A673 (cell line): ENCODE data around the gene RCC1.

Experiments used
- EZH2 ChIP-seq: fragments of 200-600 bp; sonication (generic); IDR thresholded peaks from 2 replicates; pipeline ENCODE4 v1.6.1; 2017; ENCODE audit warnings: borderline replicate concordance, low read depth, mild to moderate bottlenecking, mixed read lengths, antibody characterized with exemption, low read length; ENCODE audit not compliant: poor library complexity, severe bottlenecking
- TF ChIP-seq, protein P1 (sequence below): fragments of 300-800, 200-600 bp; sonication (generic); conservative IDR thresholded peaks from 2 replicates; pipeline ENCODE4 v1.5.1; 2017; ENCODE audit warnings: low read depth, mild to moderate bottlenecking, antibody characterized with exemption, low read length, moderate library complexity, mixed read lengths

DNA sequence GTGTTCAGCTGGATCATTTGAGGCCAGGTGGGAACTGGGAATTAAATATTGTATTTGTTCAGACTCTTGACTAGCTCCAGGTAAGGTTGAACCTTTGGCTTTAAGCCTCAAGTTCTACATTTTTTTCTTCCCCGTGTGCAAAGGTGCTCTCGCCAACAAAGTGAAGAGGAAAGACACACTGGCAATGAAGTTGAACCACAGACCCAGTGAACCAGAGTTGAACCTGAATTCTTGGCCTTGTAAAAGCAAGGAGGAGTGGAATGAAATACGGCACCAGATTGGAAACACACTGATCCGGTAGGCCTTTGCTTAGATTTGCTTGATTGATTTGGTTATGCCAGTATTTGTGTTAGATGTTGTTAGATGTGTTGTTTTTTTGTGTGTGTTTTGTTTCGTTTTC is 25.5 kb upstream of the RCC1 start:
- TF ChIP-seq, protein P1, sequence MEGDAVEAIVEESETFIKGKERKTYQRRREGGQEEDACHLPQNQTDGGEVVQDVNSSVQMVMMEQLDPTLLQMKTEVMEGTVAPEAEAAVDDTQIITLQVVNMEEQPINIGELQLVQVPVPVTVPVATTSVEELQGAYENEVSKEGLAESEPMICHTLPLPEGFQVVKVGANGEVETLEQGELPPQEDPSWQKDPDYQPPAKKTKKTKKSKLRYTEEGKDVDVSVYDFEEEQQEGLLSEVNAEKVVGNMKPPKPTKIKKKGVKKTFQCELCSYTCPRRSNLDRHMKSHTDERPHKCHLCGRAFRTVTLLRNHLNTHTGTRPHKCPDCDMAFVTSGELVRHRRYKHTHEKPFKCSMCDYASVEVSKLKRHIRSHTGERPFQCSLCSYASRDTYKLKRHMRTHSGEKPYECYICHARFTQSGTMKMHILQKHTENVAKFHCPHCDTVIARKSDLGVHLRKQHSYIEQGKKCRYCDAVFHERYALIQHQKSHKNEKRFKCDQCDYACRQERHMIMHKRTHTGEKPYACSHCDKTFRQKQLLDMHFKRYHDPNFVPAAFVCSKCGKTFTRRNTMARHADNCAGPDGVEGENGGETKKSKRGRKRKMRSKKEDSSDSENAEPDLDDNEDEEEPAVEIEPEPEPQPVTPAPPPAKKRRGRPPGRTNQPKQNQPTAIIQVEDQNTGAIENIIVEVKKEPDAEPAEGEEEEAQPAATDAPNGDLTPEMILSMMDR, result no peak
- no peak for TF ChIP-seq EZH2
